Measurements from ENCODE around the gene TREML1. TPM values are rescaled to one million over a fixed set of nuclear protein-coding genes. Genes with fewer than 3 reads are reported as not detected.

Gene TREML1
- total RNA-seq, 4 donors from 2014 or later: not detected

DNA sequence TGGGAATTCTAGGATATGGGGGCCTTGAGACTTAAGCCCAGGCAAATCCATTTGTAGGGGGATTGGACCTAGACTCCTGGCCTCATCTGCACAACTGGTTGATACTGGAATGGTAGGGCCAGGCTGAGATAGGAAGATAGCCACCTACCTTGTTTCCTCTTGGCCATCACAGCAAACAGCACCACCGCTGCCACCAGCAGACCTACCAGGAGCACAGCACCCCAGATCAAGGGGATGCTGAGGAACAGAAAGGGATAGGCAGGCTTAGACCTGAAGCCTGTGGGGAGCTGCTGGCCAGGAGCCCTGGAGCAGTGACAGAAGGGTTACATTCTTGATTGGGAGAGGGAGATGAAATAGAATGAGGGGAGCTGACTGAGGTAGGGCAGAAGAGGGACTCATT lies 3.5 kb downstream of the TREML1 start:
- Histone ChIP-seq H3K4me3 (no peak overlapping the region), H3K27ac (no peak overlapping the region), H3K9me3 (no peaks in the 10 kb centered on the region), H3K27me3 (peaks cover 2% of the 10 kb centered on the region), H3K4me1 (peaks cover 6% of the 10 kb centered on the region), H3K36me3 (no peaks in the 10 kb centered on the region)
- no peak for DNase-seq (ENCODE audit: low spot score in 2 of 2)
- 91% methylated on average over 1 of the region's 1 CpG for WGBS
- TF ChIP-seq POLR2AphosphoS5 (IDR thresholded peaks at IDR 0.05) (no peak), EP300 (IDR thresholded peaks at IDR 0.05) (no peak), CTCF (IDR thresholded peaks at IDR 0.05) (no peak), POLR2A (IDR thresholded peaks at IDR 0.05) (no peak)

- Histone ChIP-seq H3K4me3 (no peak overlapping the region), H3K27ac (no peak overlapping the region), H3K9me3 (no peaks in the 10 kb centered on the region), H3K36me3 (no peaks in the 10 kb centered on the region), H3K27me3 (no peaks in the 10 kb centered on the region), H3K4me1 (no peaks in the 10 kb centered on the region)
- TF ChIP-seq POLR2AphosphoS5 (IDR thresholded peaks at IDR 0.05): no peak
- WGBS: 100% methylated on average over 1 of the region's 1 CpG
- DNase-seq (ENCODE audit: low spot score in 2 of 2): no peak
These were observed 6.2 kb downstream of the TREML1 start for GRCh38 chr6:41147917-41148316.

GRCh38 chr6:41136911-41137310 lies 17.2 kb downstream of the TREML1 start:
- Histone ChIP-seq H3K27me3 (no peaks in the 10 kb centered on the region), H3K27ac (no peak overlapping the region), H3K4me3 (no peak overlapping the region), H3K36me3 (peaks cover 6% of the 10 kb centered on the region), H3K9me3 (no peaks in the 10 kb centered on the region), H3K4me1 (peaks cover 7% of the 10 kb centered on the region)
- no peak for TF ChIP-seq CTCF (IDR thresholded peaks at IDR 0.05)
- no peak for TF ChIP-seq EP300 (IDR thresholded peaks at IDR 0.05)
- no peak for TF ChIP-seq POLR2A (IDR thresholded peaks at IDR 0.05)
- TF ChIP-seq POLR2AphosphoS5 (IDR thresholded peaks at IDR 0.05): no peak
- no peak for DNase-seq (ENCODE audit: low spot score in 2 of 2)

GRCh38 chr6:41135062-41135832 lies 18.9 kb downstream of the TREML1 start:
- Histone ChIP-seq H3K27me3 (no peaks in the 10 kb centered on the region), H3K9me3 (no peaks in the 10 kb centered on the region), H3K36me3 (no peaks in the 10 kb centered on the region), H3K27ac (no peak overlapping the region), H3K4me3 (no peak overlapping the region), H3K4me1 (peaks cover 7% of the 10 kb centered on the region)
- TF ChIP-seq POLR2AphosphoS5 (IDR thresholded peaks at IDR 0.05): no peak
- TF ChIP-seq EP300 (IDR thresholded peaks at IDR 0.05): no peak
- no peak for TF ChIP-seq CTCF (IDR thresholded peaks at IDR 0.05)
- TF ChIP-seq POLR2A (IDR thresholded peaks at IDR 0.05): no peak
- no peak for DNase-seq (ENCODE audit: low spot score in 2 of 2)
- WGBS: 65% methylated on average over 3 of the region's 3 CpGs

GRCh38 chr6:41132254-41132653 lies 21.9 kb downstream of the TREML1 start:
- Histone ChIP-seq H3K4me1 (peaks cover 7% of the 10 kb centered on the region), H3K9me3 (no peaks in the 10 kb centered on the region)
- TF ChIP-seq CTCF (IDR thresholded peaks at IDR 0.05) (no peak), POLR2AphosphoS5 (IDR thresholded peaks at IDR 0.05) (no peak), EP300 (IDR thresholded peaks at IDR 0.05) (no peak), POLR2A (IDR thresholded peaks at IDR 0.05) (no peak)

More at GRCh38 chr6:41132254-41132653, 21.9 kb downstream of the TREML1 start:
- 33% methylated on average over 2 of the region's 2 CpGs for WGBS
- Histone ChIP-seq H3K27me3 (no peaks in the 10 kb centered on the region), H3K4me3 (no peak overlapping the region), H3K36me3 (no peaks in the 10 kb centered on the region), H3K27ac (no peak overlapping the region)
- no peak for DNase-seq (ENCODE audit: low spot score in 2 of 2)

Data from suprapubic skin (tissue), 4 donors.